Progenitor cell of endocrine pancreas (in vitro differentiated cells): Measurements from ENCODE around the gene KSR1. TPM values are rescaled to one million over a fixed set of nuclear protein-coding genes. Genes with fewer than 3 reads are reported as not detected.
"Not testable (repeated sequence)": the region's sequence is repeated elsewhere in the genome, so short reads cannot be mapped to it uniquely, and the experiment has no call there.

Experiments used
- DNase-seq: peaks from one replicate; pipeline ENCODE4 v3.0.0; 2021; ENCODE audit warnings: low spot score; ENCODE audit not compliant: unreplicated experiment
- H3K27ac Mint-ChIP-seq: 2 replicates; pipeline ENCODE4 v1.8.0; 2021; ENCODE audit warnings: mild to moderate bottlenecking, moderate library complexity, mixed read lengths
- H3K27me3 Mint-ChIP-seq: 2 replicates; pipeline ENCODE4 v1.8.0; 2021; ENCODE audit warnings: mixed read lengths
- H3K36me3 Mint-ChIP-seq: 2 replicates; pipeline ENCODE4 v1.8.0; 2022; ENCODE audit warnings: mixed read lengths; ENCODE audit not compliant: insufficient read depth
- H3K4me1 Mint-ChIP-seq: 2 replicates; pipeline ENCODE4 v1.8.0; 2021; ENCODE audit warnings: low read depth, mixed read lengths
- H3K4me3 Mint-ChIP-seq: 2 replicates; pipeline ENCODE4 v1.8.0; 2021; ENCODE audit warnings: low read depth, mild to moderate bottlenecking, moderate library complexity, mixed read lengths
- H3K9me3 Mint-ChIP-seq: 2 replicates; pipeline ENCODE4 v1.8.0; 2021; ENCODE audit warnings: low read depth, mixed read lengths
- CTCF ChIP-seq: fragments of 200-600 bp; sonication (generic); IDR thresholded peaks from one replicate; pipeline ENCODE4 v1.5.0; 2021; ENCODE audit warnings: antibody characterized with exemption, mild to moderate bottlenecking; ENCODE audit not compliant: unreplicated experiment
- total RNA-seq: library from RNA; stranded (reverse); gene quantifications from 2 replicates; pipeline ENCODE4 v1.2.1, GENCODE V29; 2021

KSR1 gene
- total RNA-seq, 1 donor from 2014 or later: 70.1 TPM

- no peak for TF ChIP-seq CTCF
- H3K27me3 Mint-ChIP-seq: no peaks in the 10 kb centered on the region
- no peak overlapping the region for H3K27ac Mint-ChIP-seq
- no peak overlapping the region for H3K4me3 Mint-ChIP-seq
- DNase-seq: no peak
- H3K9me3 Mint-ChIP-seq: no peaks in the 10 kb centered on the region
- H3K4me1 Mint-ChIP-seq: no peaks in the 10 kb centered on the region
- H3K36me3 Mint-ChIP-seq: no peaks in the 10 kb centered on the region
These were observed 38.0 kb upstream of the KSR1 start for GRCh38 chr17:27418366-27418615.

GRCh38 chr17:27419156-27419555, 37.1 kb upstream of the KSR1 start:
- Mint-ChIP-seq H3K36me3 (no peaks in the 10 kb centered on the region), H3K4me1 (no peaks in the 10 kb centered on the region), H3K9me3 (no peaks in the 10 kb centered on the region), H3K27ac (no peak overlapping the region), H3K27me3 (no peaks in the 10 kb centered on the region), H3K4me3 (no peak overlapping the region)
- TF ChIP-seq CTCF: no peak
- no peak for DNase-seq

- Mint-ChIP-seq H3K27me3 (no peaks in the 10 kb centered on the region), H3K4me3 (no peak overlapping the region), H3K4me1 (no peaks in the 10 kb centered on the region), H3K36me3 (no peaks in the 10 kb centered on the region), H3K27ac (no peak overlapping the region), H3K9me3 (no peaks in the 10 kb centered on the region)
- no peak for TF ChIP-seq CTCF
- no peak for DNase-seq
These were observed 35.9 kb upstream of the KSR1 start for GRCh38 chr17:27420211-27420950.

- Mint-ChIP-seq H3K4me3 (no peak overlapping the region), H3K27me3 (no peaks in the 10 kb centered on the region), H3K27ac (no peak overlapping the region), H3K9me3 (no peaks in the 10 kb centered on the region), H3K36me3 (no peaks in the 10 kb centered on the region), H3K4me1 (no peaks in the 10 kb centered on the region)
- TF ChIP-seq CTCF: no peak
- DNase-seq: no peak
These were observed 35.1 kb upstream of the KSR1 start for GRCh38 chr17:27421111-27421510.

- H3K36me3 Mint-ChIP-seq, H3K4me1 Mint-ChIP-seq, H3K4me3 Mint-ChIP-seq, H3K9me3 Mint-ChIP-seq, DNase-seq, H3K27ac Mint-ChIP-seq, H3K27me3 Mint-ChIP-seq: not testable (repeated sequence)
These were observed 34.6 kb upstream of the KSR1 start for GRCh38 chr17:27421626-27422025.

GRCh38 chr17:27422601-27423000, 33.6 kb upstream of the KSR1 start:
- H3K27me3 Mint-ChIP-seq: no peaks in the 10 kb centered on the region
- no peak overlapping the region for H3K27ac Mint-ChIP-seq

More at GRCh38 chr17:27422601-27423000, 33.6 kb upstream of the KSR1 start:
- no peaks in the 10 kb centered on the region for H3K9me3 Mint-ChIP-seq
- no peak overlapping the region for H3K4me3 Mint-ChIP-seq
- H3K4me1 Mint-ChIP-seq: no peaks in the 10 kb centered on the region
- H3K36me3 Mint-ChIP-seq: no peaks in the 10 kb centered on the region
- no peak for DNase-seq
- no peak for TF ChIP-seq CTCF
